Fibroblast of lung (primary cell): Measurements from ENCODE around the gene ESPNL.

Experiments used
- EZH2 ChIP-seq: IDR thresholded peaks from 2 replicates; pipeline ENCODE4 v1.5.1; 2012; ENCODE audit warnings: low read length, control low read depth, mild to moderate bottlenecking; ENCODE audit errors: missing control alignments
- TF ChIP-seq, protein P1 (sequence below), 2 donors: IDR thresholded peaks in 1 of 2; conservative IDR thresholded peaks in 1 of 2; 1 replicate in 1 of 2; 2 replicates in 1 of 2; pipeline ENCODE4 v1.5.1; 2011 to 2012; ENCODE audit warnings: low read length in 2 of 2, control low read depth in 1 of 2, inconsistent platforms in 1 of 2, low read depth in 1 of 2, mild to moderate bottlenecking in 1 of 2

GRCh38 chr2:238069021-238069709 is 31.0 kb upstream of the ESPNL start:
- TF ChIP-seq, protein P1, sequence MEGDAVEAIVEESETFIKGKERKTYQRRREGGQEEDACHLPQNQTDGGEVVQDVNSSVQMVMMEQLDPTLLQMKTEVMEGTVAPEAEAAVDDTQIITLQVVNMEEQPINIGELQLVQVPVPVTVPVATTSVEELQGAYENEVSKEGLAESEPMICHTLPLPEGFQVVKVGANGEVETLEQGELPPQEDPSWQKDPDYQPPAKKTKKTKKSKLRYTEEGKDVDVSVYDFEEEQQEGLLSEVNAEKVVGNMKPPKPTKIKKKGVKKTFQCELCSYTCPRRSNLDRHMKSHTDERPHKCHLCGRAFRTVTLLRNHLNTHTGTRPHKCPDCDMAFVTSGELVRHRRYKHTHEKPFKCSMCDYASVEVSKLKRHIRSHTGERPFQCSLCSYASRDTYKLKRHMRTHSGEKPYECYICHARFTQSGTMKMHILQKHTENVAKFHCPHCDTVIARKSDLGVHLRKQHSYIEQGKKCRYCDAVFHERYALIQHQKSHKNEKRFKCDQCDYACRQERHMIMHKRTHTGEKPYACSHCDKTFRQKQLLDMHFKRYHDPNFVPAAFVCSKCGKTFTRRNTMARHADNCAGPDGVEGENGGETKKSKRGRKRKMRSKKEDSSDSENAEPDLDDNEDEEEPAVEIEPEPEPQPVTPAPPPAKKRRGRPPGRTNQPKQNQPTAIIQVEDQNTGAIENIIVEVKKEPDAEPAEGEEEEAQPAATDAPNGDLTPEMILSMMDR (conservative IDR thresholded peaks at IDR 0.05 in 1 of 2, IDR thresholded peaks at IDR 0.05 in 1 of 2; ENCODE audit: low read depth in 1 of 2, low read length in 2 of 2), result no peak
- TF ChIP-seq EZH2, result no peak
